NCI-H345 treated with DMSO at 0.1 percent for 48 hours (cell line): ENCODE measurements around the gene CYP46A1.

Source experiments
- DNase-seq: peaks from one replicate; lab custom pipeline; 2025; ENCODE audit not compliant: unreplicated experiment; lab: John Stamatoyannopoulos, UW

Gene CYP46A1

GRCh38 chr14:99742074-99742473 lies 58.0 kb downstream of the CYP46A1 start:
- no peak for DNase-seq

GRCh38 chr14:99742509-99743487 lies 58.7 kb downstream of the CYP46A1 start:
- no peak for DNase-seq

GRCh38 chr14:99744199-99744872 lies 60.2 kb downstream of the CYP46A1 start:
- DNase-seq = no peak

GRCh38 chr14:99744873-99745224 lies 60.8 kb downstream of the CYP46A1 start:
- DNase-seq = no peak

- DNase-seq = no peak
Measured at GRCh38 chr14:99745307-99745951, 61.3 kb downstream of the CYP46A1 start.

GRCh38 chr14:99747167-99747566 lies 63.1 kb downstream of the CYP46A1 start:
- DNase-seq = no peak

GRCh38 chr14:99747582-99748330 lies 63.7 kb downstream of the CYP46A1 start:
- no peak for DNase-seq

GRCh38 chr14:99748529-99748928 lies 64.4 kb downstream of the CYP46A1 start:
- no peak for DNase-seq

- DNase-seq = no peak
Measured at GRCh38 chr14:99749142-99749541, 65.0 kb downstream of the CYP46A1 start.

GRCh38 chr14:99749763-99750715 lies 65.9 kb downstream of the CYP46A1 start:
- DNase-seq = no peak

GRCh38 chr14:99750746-99751450 lies 66.8 kb downstream of the CYP46A1 start:
- DNase-seq = no peak

GRCh38 chr14:99751539-99752485 lies 67.7 kb downstream of the CYP46A1 start:
- DNase-seq = no peak

- DNase-seq = no peak
Measured at GRCh38 chr14:99752486-99753121, 68.5 kb downstream of the CYP46A1 start.

- no peak for DNase-seq
Measured at GRCh38 chr14:99753225-99754140, 69.4 kb downstream of the CYP46A1 start.

- DNase-seq = no peak
Measured at GRCh38 chr14:99754141-99755067, 70.3 kb downstream of the CYP46A1 start.

- DNase-seq = no peak
Measured at GRCh38 chr14:99755068-99755405, 70.9 kb downstream of the CYP46A1 start.
